K562 (cell line): ENCODE data around the gene FLRT1. TPM values are rescaled to one million over a fixed set of nuclear protein-coding genes. Genes with fewer than 3 reads are reported as not detected.
A peak's percentile ranks its signal among the peaks of the same experiment; 100 is the strongest.
"Not testable (repeated sequence)": the region's sequence is repeated elsewhere in the genome, so short reads cannot be mapped to it uniquely, and the experiment has no call there.

Experiments used
- ATAC-seq: fragments of 200-7000 bp; cut with Tn5 transposase; 3 replicates; pipeline ENCODE4 v1.9.1; 2020; ENCODE audit warnings: moderate library complexity
- BruUV-seq: library from RNA; stranded (reverse); fragments of 400-500 nt; replicated peaks from 2 replicates; lab custom pipeline; 2021; lab: Mats Ljungman, UMichigan
- CTCF ChIA-PET: fragments of 300-600 bp; formaldehyde crosslinking; extraction: SDS; loops from one replicate; lab custom pipeline; 2021; ENCODE audit warnings: low intra/inter-chr PET ratio; lab: Yijun Ruan, JAX
- POLR2A ChIA-PET: fragments of 300-600, 350-650 bp; sonication (Branson Sonifier 250); formaldehyde crosslinking; extraction: SDS; loops from one replicate; lab custom pipeline; 2021; ENCODE audit warnings: antibody characterized with exemption, inconsistent platforms; lab: Yijun Ruan, JAX
- DNase-seq, 4 experiments: peaks; one replicate each; pipeline versions ENCODE4 v3.0.0 to v3.0.0-alpha.2; 2011 to 2018; ENCODE audit warnings: low spot score in 3 of 4, mixed read lengths in 3 of 4; ENCODE audit errors: extremely low read depth in 1 of 4
- FAIRE-seq: peaks from 2 replicates; lab custom pipeline; 2011; peaks lifted over from hg19 to GRCh38; lab: Jason Lieb, UNC
- H2AFZ ChIP-seq: 2 replicates; pipeline ENCODE4 v1.6.0; 2011; ENCODE audit warnings: low read depth, low read length, control low read depth, inconsistent platforms
- H3K27ac ChIP-seq: fragments of 200-600 bp; 3 replicates; pipeline ENCODE4 v1.8.0; 2011; ENCODE audit warnings: low read depth, mild to moderate bottlenecking, control low read depth, inconsistent platforms, low read length, moderate library complexity, mixed read lengths; ENCODE audit errors: extremely low read depth
- H3K27me3 ChIP-seq, 2 experiments: fragments of 300-600 bp in 1 of 2; 2 replicates in 1 of 2; 3 replicates in 1 of 2; pipeline versions ENCODE4 v1.6.0 to v1.8.0; 2011; ENCODE audit warnings: inconsistent platforms in 2 of 2, low read length in 2 of 2, mild to moderate bottlenecking in 1 of 2, mixed read lengths in 1 of 2, moderate library complexity in 1 of 2; ENCODE audit not compliant: control insufficient read depth in 2 of 2, insufficient read depth in 2 of 2
- H3K36me3 ChIP-seq: fragments of 300-600 bp; 3 replicates; pipeline ENCODE4 v1.8.0; 2011; ENCODE audit warnings: mild to moderate bottlenecking, low read length, inconsistent platforms; ENCODE audit not compliant: control insufficient read depth, insufficient read depth
- H3K4me1 ChIP-seq, 2 experiments: fragments of 200-600 bp in 1 of 2; replicated peaks in 1 of 2; 2 replicates in 1 of 2; 3 replicates in 1 of 2; pipeline versions ENCODE4 v1.5.1 to v1.8.0; 2011; ENCODE audit warnings: inconsistent platforms in 2 of 2, low read length in 2 of 2, mild to moderate bottlenecking in 1 of 2, mixed read lengths in 1 of 2, moderate library complexity in 1 of 2; ENCODE audit not compliant: control insufficient read depth in 2 of 2, insufficient read depth in 2 of 2
- H3K4me2 ChIP-seq: 2 replicates; pipeline ENCODE4 v1.6.1; 2011; ENCODE audit warnings: low read length, control low read depth, inconsistent platforms, mixed read lengths; ENCODE audit not compliant: insufficient read depth
- H3K4me3 ChIP-seq: fragments of 200-600 bp; sonication (generic), shearing (Covaris generic); 2 replicates; pipeline ENCODE4 v1.5.1; 2016; ENCODE audit warnings: control low read depth, inconsistent platforms
- H3K79me2 ChIP-seq: fragments of 200-600 bp; 3 replicates; pipeline ENCODE4 v1.8.0; 2011; ENCODE audit warnings: low read length, inconsistent platforms; ENCODE audit not compliant: control insufficient read depth, insufficient read depth
- H3K9ac ChIP-seq, 2 experiments: 2 replicates each; pipeline versions ENCODE4 v1.6.0 to v1.6.1; 2011; ENCODE audit warnings: low read depth in 2 of 2, low read length in 2 of 2, control low read depth in 1 of 2, inconsistent platforms in 1 of 2, mild to moderate bottlenecking in 1 of 2, mixed read lengths in 1 of 2; ENCODE audit not compliant: insufficient read depth in 1 of 2
- H3K9me1 ChIP-seq: one replicate; pipeline ENCODE4 v1.6.0; 2011; ENCODE audit warnings: inconsistent platforms, mild to moderate bottlenecking, low read length, moderate library complexity; ENCODE audit not compliant: control insufficient read depth, insufficient read depth
- H3K9me3 ChIP-seq: replicated peaks from 2 replicates; pipeline ENCODE4 v1.5.1; 2011; ENCODE audit warnings: low read depth, low read length, inconsistent platforms; ENCODE audit not compliant: control insufficient read depth, insufficient read depth
- H4K20me1 ChIP-seq: replicated peaks from 2 replicates; pipeline ENCODE4 v1.6.1; 2011; ENCODE audit warnings: low read length, inconsistent platforms, mixed read lengths; ENCODE audit not compliant: control insufficient read depth, insufficient read depth
- RBM25 ChIP-seq: fragments of 200-400 bp; formaldehyde crosslinking; IDR thresholded peaks from 2 replicates; pipeline ENCODE4 v1.6.1; 2018; ENCODE audit warnings: low read length, low read depth, moderate library complexity; ENCODE audit not compliant: severe bottlenecking
- SETDB1 ChIP-seq: IDR thresholded peaks from one replicate; pipeline ENCODE4 v1.6.1; 2012; ENCODE audit warnings: low read length, control low read depth, inconsistent platforms
- WGBS: fragments of 100-300 bp; shearing (Covaris generic); methylation state at CpG from one replicate; pipeline ENCODE4 v1.1.6; 2016; ENCODE audit warnings: low coverage, mixed read lengths; ENCODE audit not compliant: insufficient coverage; ENCODE audit errors: missing lambda C conversion rate; 5-methylcytosine and 5-hydroxymethylcytosine counted together
- in situ Hi-C: fragments of 300-500 bp; cut with MboI; formaldehyde crosslinking; loops from 4 replicates; pipeline ENCODE4 v1.15.0; 2018; ENCODE audit warnings: inconsistent platforms, mixed read lengths
- intact Hi-C: fragments of 100-400 bp; cut with micrococcal nuclease; formaldehyde crosslinking; loops from 2 replicates; pipeline ENCODE4 v1.14.2; 2022
- polyA plus RNA-seq, 8 experiments: library from polyadenylated mRNA; depleted of rRNA in 4 of 8; stranded (reverse) in 5 of 8; unstranded in 3 of 8; fragments of >200 nt; fragmentation: Nextera tagmentation in 2 of 8; fragmentation: Illumina TruSeq in 1 of 8; extraction: Ambion mirVana in 2 of 8; extraction: Trizol in 1 of 8; gene quantifications; 2 replicates each; pipeline versions ENCODE4 v1.2.1 to v1.2.3, GENCODE V29; 2011 to 2014; ENCODE audit warnings: inconsistent platforms in 1 of 8, missing spikeins in 1 of 8
- total RNA-seq, 7 experiments: library from RNA; depleted of rRNA in 6 of 7; stranded (reverse); fragments of >200 nt in 6 of 7; fragmentation: Illumina TruSeq in 2 of 7; extraction: Trizol in 2 of 7; gene quantifications; 2 replicates each; pipeline versions ENCODE4 v1.2.1 to v1.2.3, GENCODE V29; 2011 to 2021; ENCODE audit warnings: low replicate concordance in 1 of 7
- TF ChIP-seq, protein P1 (sequence below): sonication (generic); formaldehyde crosslinking; IDR thresholded peaks from 2 replicates; pipeline ENCODE4 v1.8.1; 2023; ENCODE audit warnings: mild to moderate bottlenecking, missing genetic modification reagents

Gene FLRT1
- total and polyA plus RNA-seq, 9 of the 15 experiments (the other 6 are each of a cell fraction or from before 2014, with no cell fraction given): not detected

GRCh38 chr11:64047373-64047772 lies 11.6 kb downstream of the FLRT1 start:
- H3K27me3 ChIP-seq, ATAC-seq, H3K27ac ChIP-seq, DNase-seq, H3K9me1 ChIP-seq, intact Hi-C loops, BruUV-seq, H3K36me3 ChIP-seq, CTCF ChIA-PET, in situ Hi-C loops, H2AFZ ChIP-seq, FAIRE-seq, H3K79me2 ChIP-seq, H3K4me2 ChIP-seq, H3K9me3 ChIP-seq, H3K4me3 ChIP-seq: not testable (repeated sequence)
- Histone ChIP-seq H3K9ac (0 out of 4 replicates have a peak overlapping the region, but pooled peaks of 1 of the 2 experiments have one; percentile 17), H3K4me1 (peaks cover 0 to 33% of the 10 kb centered on the region in 2 experiments; a peak in 2 of 5 replicates), H4K20me1 (peaks cover 37% of the 10 kb centered on the region)
- POLR2A ChIA-PET: interaction anchor here (0.5 to 1.5 kb wide), 5 partner anchors 10 to 100 kb away, joined by 3 to 5 read pairs (median 3); no protein-coding TSS in a partner anchor
- TF ChIP-seq RBM25: peak; percentile 53
- 66% methylated on average over 8 of the region's 8 CpGs for WGBS

DNA sequence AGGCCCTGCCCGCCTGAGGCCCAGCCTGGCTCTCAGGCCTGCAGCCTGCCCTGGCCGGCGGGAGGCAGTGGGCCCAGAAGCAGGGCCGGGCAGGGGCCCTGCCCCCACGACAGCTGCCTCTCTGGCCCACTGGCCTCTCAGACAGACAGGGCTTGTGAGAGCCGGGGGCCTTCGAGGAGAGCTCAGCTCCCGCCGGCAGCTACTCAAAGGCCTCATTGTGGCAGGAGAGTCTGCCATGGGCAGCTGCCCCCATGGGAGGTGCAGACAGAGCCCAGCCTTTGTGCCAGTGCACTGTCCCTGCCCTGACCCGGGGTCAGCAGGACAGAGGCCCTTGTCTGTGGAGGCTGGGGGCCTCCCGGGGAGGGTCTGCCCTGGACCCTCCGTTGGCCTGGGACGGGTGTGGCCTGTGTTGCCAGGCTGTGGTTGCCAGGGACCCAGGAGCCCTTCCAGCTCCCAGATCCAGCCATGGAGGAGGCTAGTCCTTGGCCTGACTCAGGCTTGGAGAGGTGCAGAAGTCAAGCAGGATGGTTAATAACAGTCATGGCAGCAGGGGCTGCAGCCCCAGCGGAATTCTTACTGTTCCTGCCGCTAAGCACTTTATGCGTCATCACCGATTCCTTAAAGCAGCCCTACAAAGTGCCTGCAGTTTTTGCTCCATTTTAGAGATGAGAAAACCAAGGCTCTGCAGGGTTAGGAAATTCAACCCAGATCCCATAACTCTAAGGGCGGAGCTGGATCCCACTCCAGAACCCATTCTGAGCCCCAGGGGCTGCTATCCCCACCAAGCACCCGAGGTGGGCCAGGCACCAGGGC lies 12.5 kb downstream of the FLRT1 start:
- no peak for DNase-seq
- Histone ChIP-seq H3K9me1 (no peaks in the 10 kb centered on the region), H3K36me3 (no peaks in the 10 kb centered on the region), H3K79me2 (no peaks in the 10 kb centered on the region), H2AFZ (no peak overlapping the region), H3K4me3 (no peak overlapping the region), H3K27me3 (no peaks in the 10 kb centered on the region), H3K9me3 (no peaks in the 10 kb centered on the region), H3K9ac (no peak overlapping the region), H3K4me2 (no peak overlapping the region), H4K20me1 (peaks cover 35% of the 10 kb centered on the region), H3K4me1 (peaks cover 0 to 33% of the 10 kb centered on the region in 2 experiments; a peak in 2 of 5 replicates), H3K27ac (no peak overlapping the region)
- no peak for TF ChIP-seq SETDB1
- TF ChIP-seq, protein P1, sequence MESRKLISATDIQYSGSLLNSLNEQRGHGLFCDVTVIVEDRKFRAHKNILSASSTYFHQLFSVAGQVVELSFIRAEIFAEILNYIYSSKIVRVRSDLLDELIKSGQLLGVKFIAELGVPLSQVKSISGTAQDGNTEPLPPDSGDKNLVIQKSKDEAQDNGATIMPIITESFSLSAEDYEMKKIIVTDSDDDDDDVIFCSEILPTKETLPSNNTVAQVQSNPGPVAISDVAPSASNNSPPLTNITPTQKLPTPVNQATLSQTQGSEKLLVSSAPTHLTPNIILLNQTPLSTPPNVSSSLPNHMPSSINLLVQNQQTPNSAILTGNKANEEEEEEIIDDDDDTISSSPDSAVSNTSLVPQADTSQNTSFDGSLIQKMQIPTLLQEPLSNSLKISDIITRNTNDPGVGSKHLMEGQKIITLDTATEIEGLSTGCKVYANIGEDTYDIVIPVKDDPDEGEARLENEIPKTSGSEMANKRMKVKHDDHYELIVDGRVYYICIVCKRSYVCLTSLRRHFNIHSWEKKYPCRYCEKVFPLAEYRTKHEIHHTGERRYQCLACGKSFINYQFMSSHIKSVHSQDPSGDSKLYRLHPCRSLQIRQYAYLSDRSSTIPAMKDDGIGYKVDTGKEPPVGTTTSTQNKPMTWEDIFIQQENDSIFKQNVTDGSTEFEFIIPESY: 0 out of 2 replicates have a peak, but pooled peaks have one; percentile 53
- ATAC-seq: no peak
- in situ Hi-C loops: no loop called here
- no peak for FAIRE-seq
- WGBS: 58% methylated on average over 17 of the region's 19 CpGs
- BruUV-seq: no TSS peak
- POLR2A ChIA-PET: interaction anchor here (0.5 to 1.5 kb wide), 6 partner anchors 9 to 100 kb away, joined by 3 to 5 read pairs (median 3); no protein-coding TSS in a partner anchor
- intact Hi-C loops: no loop called here
- CTCF ChIA-PET: no interaction called here
